ENCODE data around the gene KCTD14. TPM values are rescaled to one million over a fixed set of nuclear protein-coding genes. Genes with fewer than 3 reads are reported as not detected.
"Not testable (repeated sequence)": the region's sequence is repeated elsewhere in the genome, so short reads cannot be mapped to it uniquely, and the experiment has no call there.

KCTD14 gene
- total RNA-seq, 2 donors from 2014 or later = 3.6 to 16.8 TPM

DNA sequence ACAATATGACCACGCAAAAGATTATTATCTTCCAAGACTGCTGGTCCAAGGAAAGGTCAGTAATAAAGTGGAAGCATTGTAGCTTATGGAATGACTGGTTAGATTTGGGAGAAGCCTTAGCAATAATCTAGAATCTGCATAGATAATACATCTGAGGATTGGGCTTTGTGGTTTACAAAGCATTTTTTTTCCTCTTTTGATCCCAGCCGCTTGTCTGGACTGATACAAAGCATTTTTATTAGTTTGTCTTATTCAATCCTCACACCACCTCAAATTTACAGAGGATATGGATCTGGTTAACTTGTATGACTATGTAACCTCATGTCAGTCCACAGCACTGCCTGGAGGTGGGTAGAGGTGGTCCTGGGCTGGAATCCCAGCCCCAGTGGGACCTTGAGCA, 39.6 kb upstream of the KCTD14 start:
- WGBS = 47% methylated on average over 2 of the region's 2 CpGs
- TF ChIP-seq POLR2AphosphoS5 (IDR thresholded peaks at IDR 0.05) (no peak), POLR2A (IDR thresholded peaks at IDR 0.05) (no peak)
- TF ChIP-seq, protein P1, sequence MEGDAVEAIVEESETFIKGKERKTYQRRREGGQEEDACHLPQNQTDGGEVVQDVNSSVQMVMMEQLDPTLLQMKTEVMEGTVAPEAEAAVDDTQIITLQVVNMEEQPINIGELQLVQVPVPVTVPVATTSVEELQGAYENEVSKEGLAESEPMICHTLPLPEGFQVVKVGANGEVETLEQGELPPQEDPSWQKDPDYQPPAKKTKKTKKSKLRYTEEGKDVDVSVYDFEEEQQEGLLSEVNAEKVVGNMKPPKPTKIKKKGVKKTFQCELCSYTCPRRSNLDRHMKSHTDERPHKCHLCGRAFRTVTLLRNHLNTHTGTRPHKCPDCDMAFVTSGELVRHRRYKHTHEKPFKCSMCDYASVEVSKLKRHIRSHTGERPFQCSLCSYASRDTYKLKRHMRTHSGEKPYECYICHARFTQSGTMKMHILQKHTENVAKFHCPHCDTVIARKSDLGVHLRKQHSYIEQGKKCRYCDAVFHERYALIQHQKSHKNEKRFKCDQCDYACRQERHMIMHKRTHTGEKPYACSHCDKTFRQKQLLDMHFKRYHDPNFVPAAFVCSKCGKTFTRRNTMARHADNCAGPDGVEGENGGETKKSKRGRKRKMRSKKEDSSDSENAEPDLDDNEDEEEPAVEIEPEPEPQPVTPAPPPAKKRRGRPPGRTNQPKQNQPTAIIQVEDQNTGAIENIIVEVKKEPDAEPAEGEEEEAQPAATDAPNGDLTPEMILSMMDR (IDR thresholded peaks at IDR 0.05) = no peak
- H3K4me1 ChIP-seq (replicated peaks) = no peaks in the 10 kb centered on the region
- no peaks in the 10 kb centered on the region for H3K27me3 ChIP-seq (replicated peaks; ENCODE audit: insufficient read depth)
- H3K9me3 ChIP-seq = no peaks in the 10 kb centered on the region
- H3K36me3 ChIP-seq = no peaks in the 10 kb centered on the region
- intact Hi-C loops (cut with DNase I) = no loop called here
- H3K27ac ChIP-seq = no peak overlapping the region
- no peak overlapping the region for H3K4me3 ChIP-seq
- DNase-seq (ENCODE audit: low spot score) = no peak

DNA sequence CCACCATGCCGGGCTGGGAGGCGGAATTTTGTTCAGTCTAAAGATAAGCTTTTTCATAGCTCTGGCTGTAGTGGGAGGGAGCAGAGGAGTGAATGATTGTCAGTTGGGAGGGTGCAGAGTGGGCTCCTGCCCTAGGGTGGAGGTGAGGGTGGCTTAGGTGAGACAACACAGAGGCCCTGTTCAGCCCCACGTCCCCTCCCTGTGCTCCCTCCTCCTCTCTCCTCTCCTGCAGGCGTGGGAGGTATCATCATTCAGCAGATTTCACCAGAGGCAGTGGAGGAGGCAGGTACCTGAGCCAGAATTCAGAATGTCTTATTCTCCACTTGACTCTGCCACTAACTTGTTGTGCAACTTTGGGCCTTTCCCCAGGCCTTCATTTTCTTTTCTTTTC, 38.8 kb upstream of the KCTD14 start:
- TF ChIP-seq POLR2A (IDR thresholded peaks at IDR 0.05) = no peak
- no peak for TF ChIP-seq POLR2AphosphoS5 (IDR thresholded peaks at IDR 0.05)
- TF ChIP-seq, protein P1 (IDR thresholded peaks at IDR 0.05) = no peak
- intact Hi-C loops (cut with DNase I) = no loop called here
- Histone ChIP-seq H3K4me3 (no peak overlapping the region), H3K36me3 (no peaks in the 10 kb centered on the region), H3K9me3 (no peaks in the 10 kb centered on the region), H3K27ac (no peak overlapping the region), H3K27me3 (replicated peaks; ENCODE audit: insufficient read depth) (no peaks in the 10 kb centered on the region), H3K4me1 (replicated peaks) (no peaks in the 10 kb centered on the region)
- DNase-seq (ENCODE audit: low spot score) = no peak
- WGBS = 57% methylated on average over 4 of the region's 4 CpGs

DNA sequence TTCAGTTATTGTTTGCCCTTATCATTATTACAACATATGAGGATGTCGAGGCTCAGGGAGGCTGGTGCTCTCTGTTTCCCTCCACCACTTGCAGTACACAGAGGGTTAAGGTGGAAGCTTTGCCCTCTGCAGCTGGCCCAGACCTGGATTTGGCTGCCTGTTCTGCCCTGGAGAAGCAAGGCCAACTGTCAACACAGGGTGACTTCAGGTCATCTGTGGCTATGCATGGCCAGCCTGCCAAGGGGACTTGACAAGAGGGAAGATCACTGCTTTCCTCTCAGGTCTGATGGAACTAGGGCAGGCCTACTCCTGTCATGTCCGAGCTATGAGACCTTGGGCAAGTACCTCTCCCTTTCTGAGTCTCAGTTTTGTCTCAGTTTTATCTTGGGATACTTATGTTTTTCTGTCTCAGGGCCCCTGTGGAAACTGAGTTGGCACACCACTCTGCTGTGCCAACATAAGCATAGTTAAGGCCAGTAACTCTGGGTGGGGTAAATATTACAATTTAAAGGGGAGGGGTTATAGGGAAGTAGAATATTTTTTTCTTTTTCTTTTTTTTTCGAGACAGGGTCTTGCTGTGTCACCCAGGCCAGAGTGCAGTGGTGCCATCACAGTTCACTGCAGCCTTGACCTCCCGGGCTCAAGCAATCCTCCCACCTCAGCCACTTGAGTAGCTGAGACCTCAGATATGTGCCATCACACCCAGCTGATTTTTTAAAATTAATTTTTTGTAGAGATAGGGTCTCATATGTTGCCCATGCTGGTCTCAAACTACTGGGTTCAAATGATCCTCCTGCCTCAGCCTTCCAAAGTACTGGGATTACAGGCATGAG, 38.2 kb upstream of the KCTD14 start:
- Histone ChIP-seq H3K27me3 (replicated peaks; ENCODE audit: insufficient read depth) (no peaks in the 10 kb centered on the region), H3K36me3 (no peaks in the 10 kb centered on the region), H3K4me3 (no peak overlapping the region), H3K4me1 (replicated peaks) (no peaks in the 10 kb centered on the region), H3K27ac (no peak overlapping the region), H3K9me3 (no peaks in the 10 kb centered on the region)
- TF ChIP-seq, protein P1 (IDR thresholded peaks at IDR 0.05) = no peak
- TF ChIP-seq POLR2A (IDR thresholded peaks at IDR 0.05) (no peak), POLR2AphosphoS5 (IDR thresholded peaks at IDR 0.05) (no peak)
- intact Hi-C loops (cut with DNase I) = no loop called here
- 69% methylated on average over 4 of the region's 4 CpGs for WGBS
- no peak for DNase-seq (ENCODE audit: low spot score)

DNA sequence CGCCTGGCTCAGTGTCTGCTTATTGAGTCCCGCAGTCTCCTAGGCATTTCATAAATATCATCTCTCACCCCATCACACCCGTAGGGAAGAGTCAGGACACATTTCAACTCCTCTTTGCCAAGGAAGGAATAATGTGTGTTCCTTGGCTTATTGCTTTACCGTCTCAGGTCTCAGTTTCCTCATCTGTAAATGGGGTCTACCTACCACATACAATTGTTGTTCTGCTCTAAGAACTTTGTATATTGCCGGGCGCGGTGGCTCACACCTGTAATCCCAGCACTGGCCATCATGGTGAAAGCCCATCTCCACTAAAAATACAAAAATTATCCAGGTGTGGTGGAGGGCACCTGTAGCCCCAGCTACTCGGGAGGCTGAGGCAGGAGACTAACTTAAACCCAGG, 37.5 kb upstream of the KCTD14 start:
- intact Hi-C loops (cut with DNase I) = no loop called here
- Histone ChIP-seq H3K4me1 (replicated peaks) (no peaks in the 10 kb centered on the region), H3K36me3 (no peaks in the 10 kb centered on the region), H3K27me3 (replicated peaks; ENCODE audit: insufficient read depth) (no peaks in the 10 kb centered on the region), H3K4me3 (no peak overlapping the region), H3K9me3 (no peaks in the 10 kb centered on the region), H3K27ac (no peak overlapping the region)
- WGBS = 94% methylated on average over 8 of the region's 8 CpGs
- DNase-seq (ENCODE audit: low spot score) = no peak
- TF ChIP-seq, protein P1 (IDR thresholded peaks at IDR 0.05) = no peak
- TF ChIP-seq POLR2A (IDR thresholded peaks at IDR 0.05) (no peak), POLR2AphosphoS5 (IDR thresholded peaks at IDR 0.05) (no peak)

DNA sequence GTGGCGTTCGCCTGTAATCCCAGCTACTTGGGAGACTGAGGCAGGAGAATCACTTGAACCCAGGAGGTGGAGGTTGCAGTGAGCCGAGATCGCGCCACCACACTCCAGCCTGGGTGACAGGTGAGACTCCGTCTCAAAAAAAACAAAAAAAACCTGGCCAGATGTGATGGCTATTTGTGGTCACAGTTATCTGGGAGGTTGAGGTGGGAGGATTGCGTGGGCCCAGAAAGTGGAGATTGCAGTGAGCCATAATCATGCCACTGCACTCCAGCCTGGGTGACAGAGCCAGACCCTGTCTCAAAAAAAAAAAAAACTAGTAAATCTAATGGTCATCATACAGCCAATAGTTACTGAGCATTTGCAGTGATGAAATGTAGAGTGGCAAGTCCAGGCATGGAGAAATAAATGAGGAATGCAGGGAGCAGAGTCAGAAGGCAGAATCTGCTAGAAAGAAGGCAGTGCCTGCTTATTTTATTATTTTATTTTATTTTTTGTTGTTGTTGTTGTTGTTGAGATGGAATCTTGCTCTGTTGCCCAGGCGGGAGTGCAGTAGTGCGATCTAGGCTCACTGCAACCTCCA, 36.8 kb upstream of the KCTD14 start:
- H3K4me1 ChIP-seq (replicated peaks); H3K27ac ChIP-seq; DNase-seq (ENCODE audit: low spot score); H3K4me3 ChIP-seq; H3K27me3 ChIP-seq (replicated peaks; ENCODE audit: insufficient read depth); H3K9me3 ChIP-seq; H3K36me3 ChIP-seq; intact Hi-C loops (cut with DNase I): not testable (repeated sequence)
- 96% methylated on average over 9 of the region's 9 CpGs for WGBS
